ENCODE results near the gene RXRB. TPM values are rescaled to one million over a fixed set of nuclear protein-coding genes. Genes with fewer than 3 reads are reported as not detected.

Gene RXRB
- total and polyA plus RNA-seq, 10 of the 15 experiments (the other 5 are each of a cell fraction or from before 2014, with no cell fraction given), result 0.71 to 35.0 (median 20.4) TPM

GRCh38 chr6:33248932-33249731 is 48.7 kb upstream of the RXRB start (continued):
- TF ChIP-seq SKIL (IDR thresholded peaks at IDR 0.05; ENCODE audit: low read depth, poor library complexity, severe bottlenecking) (no peak), POLR2A (IDR thresholded peaks at IDR 0.05; ENCODE audit: low read depth, low read length) (peak; percentile 94), E2F4 (IDR thresholded peaks at IDR 0.05; ENCODE audit: low read depth, low read length) (no peak), GABPA (IDR thresholded peaks at IDR 0.05; ENCODE audit: low read depth) (peak; percentile 70; the same call in 1 of the 2 replicates), ETV6 (conservative IDR thresholded peaks at IDR 0.05 in 1 of 2, IDR thresholded peaks at IDR 0.05 in 1 of 2; ENCODE audit: borderline replicate concordance in 1 of 2, low read depth in 1 of 2) (no peak), RFX5 (IDR thresholded peaks at IDR 0.05; ENCODE audit: low read depth, low read length) (peak; percentile 79), MEF2B (IDR thresholded peaks at IDR 0.05; ENCODE audit: partially characterized antibody, poor library complexity, severe bottlenecking) (no peak), KDM1A (IDR thresholded peaks at IDR 0.05; ENCODE audit: borderline replicate concordance) (no peak), ATF2 (IDR thresholded peaks at IDR 0.05; ENCODE audit: low read length) (no peak), MYB (IDR thresholded peaks at IDR 0.05; ENCODE audit: borderline replicate concordance, low read depth, low read length) (no peak), ESRRA (IDR thresholded peaks at IDR 0.05; ENCODE audit: low read length) (no peak), ZZZ3 (IDR thresholded peaks at IDR 0.05; ENCODE audit: control insufficient read depth, insufficient read length, low read depth) (no peak), SMC3 (IDR thresholded peaks at IDR 0.05; ENCODE audit: borderline replicate concordance, low read length) (no peak), RAD51 (IDR thresholded peaks at IDR 0.05) (no peak), CREM (IDR thresholded peaks at IDR 0.05; ENCODE audit: low read depth) (peak; percentile 57; the same call in 1 of the 2 replicates), ZNF622 (IDR thresholded peaks at IDR 0.05) (no peak)
- TF ChIP-seq, protein P1, sequence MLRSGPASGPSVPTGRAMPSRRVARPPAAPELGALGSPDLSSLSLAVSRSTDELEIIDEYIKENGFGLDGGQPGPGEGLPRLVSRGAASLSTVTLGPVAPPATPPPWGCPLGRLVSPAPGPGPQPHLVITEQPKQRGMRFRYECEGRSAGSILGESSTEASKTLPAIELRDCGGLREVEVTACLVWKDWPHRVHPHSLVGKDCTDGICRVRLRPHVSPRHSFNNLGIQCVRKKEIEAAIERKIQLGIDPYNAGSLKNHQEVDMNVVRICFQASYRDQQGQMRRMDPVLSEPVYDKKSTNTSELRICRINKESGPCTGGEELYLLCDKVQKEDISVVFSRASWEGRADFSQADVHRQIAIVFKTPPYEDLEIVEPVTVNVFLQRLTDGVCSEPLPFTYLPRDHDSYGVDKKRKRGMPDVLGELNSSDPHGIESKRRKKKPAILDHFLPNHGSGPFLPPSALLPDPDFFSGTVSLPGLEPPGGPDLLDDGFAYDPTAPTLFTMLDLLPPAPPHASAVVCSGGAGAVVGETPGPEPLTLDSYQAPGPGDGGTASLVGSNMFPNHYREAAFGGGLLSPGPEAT (IDR thresholded peaks at IDR 0.05; ENCODE audit: low read depth), result peak; percentile 7; the same call in 1 of the 2 replicates
- TF ChIP-seq, protein P2, sequence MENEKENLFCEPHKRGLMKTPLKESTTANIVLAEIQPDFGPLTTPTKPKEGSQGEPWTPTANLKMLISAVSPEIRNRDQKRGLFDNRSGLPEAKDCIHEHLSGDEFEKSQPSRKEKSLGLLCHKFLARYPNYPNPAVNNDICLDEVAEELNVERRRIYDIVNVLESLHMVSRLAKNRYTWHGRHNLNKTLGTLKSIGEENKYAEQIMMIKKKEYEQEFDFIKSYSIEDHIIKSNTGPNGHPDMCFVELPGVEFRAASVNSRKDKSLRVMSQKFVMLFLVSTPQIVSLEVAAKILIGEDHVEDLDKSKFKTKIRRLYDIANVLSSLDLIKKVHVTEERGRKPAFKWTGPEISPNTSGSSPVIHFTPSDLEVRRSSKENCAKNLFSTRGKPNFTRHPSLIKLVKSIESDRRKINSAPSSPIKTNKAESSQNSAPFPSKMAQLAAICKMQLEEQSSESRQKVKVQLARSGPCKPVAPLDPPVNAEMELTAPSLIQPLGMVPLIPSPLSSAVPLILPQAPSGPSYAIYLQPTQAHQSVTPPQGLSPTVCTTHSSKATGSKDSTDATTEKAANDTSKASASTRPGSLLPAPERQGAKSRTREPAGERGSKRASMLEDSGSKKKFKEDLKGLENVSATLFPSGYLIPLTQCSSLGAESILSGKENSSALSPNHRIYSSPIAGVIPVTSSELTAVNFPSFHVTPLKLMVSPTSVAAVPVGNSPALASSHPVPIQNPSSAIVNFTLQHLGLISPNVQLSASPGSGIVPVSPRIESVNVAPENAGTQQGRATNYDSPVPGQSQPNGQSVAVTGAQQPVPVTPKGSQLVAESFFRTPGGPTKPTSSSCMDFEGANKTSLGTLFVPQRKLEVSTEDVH (IDR thresholded peaks at IDR 0.05; ENCODE audit: low read depth, partially characterized antibody), result no peak
- TF ChIP-seq, protein P3, sequence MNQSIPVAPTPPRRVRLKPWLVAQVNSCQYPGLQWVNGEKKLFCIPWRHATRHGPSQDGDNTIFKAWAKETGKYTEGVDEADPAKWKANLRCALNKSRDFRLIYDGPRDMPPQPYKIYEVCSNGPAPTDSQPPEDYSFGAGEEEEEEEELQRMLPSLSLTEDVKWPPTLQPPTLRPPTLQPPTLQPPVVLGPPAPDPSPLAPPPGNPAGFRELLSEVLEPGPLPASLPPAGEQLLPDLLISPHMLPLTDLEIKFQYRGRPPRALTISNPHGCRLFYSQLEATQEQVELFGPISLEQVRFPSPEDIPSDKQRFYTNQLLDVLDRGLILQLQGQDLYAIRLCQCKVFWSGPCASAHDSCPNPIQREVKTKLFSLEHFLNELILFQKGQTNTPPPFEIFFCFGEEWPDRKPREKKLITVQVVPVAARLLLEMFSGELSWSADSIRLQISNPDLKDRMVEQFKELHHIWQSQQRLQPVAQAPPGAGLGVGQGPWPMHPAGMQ (IDR thresholded peaks at IDR 0.05; ENCODE audit: borderline replicate concordance), result no peak

Measured in GM12878 (cell line).